H7 (cell line): ENCODE results near the gene ELOVL2. TPM values are rescaled to one million over a fixed set of nuclear protein-coding genes. Genes with fewer than 3 reads are reported as not detected.

ENCODE experiments used
- DNase-seq: peaks from one replicate; pipeline ENCODE4 v3.0.0; 2012
- H3K27me3 ChIP-seq: 2 replicates; pipeline ENCODE4 v1.6.0; 2011; ENCODE audit warnings: mild to moderate bottlenecking, low read length; ENCODE audit not compliant: control insufficient read depth, insufficient read depth
- H3K36me3 ChIP-seq: replicated peaks from 2 replicates; pipeline ENCODE4 v1.5.1; 2011; ENCODE audit warnings: low read length; ENCODE audit not compliant: control insufficient read depth, insufficient read depth
- H3K4me3 ChIP-seq: 2 replicates; pipeline ENCODE4 v1.5.1; 2011; ENCODE audit warnings: low read depth, mild to moderate bottlenecking, control low read depth, low read length, moderate library complexity; ENCODE audit not compliant: insufficient read depth
- total RNA-seq: library from RNA; depleted of rRNA; stranded (reverse); fragments of >200 nt; shearing (Covaris generic); gene quantifications from 2 replicates; pipeline ENCODE4 v1.2.3, GENCODE V29; 2014

Gene ELOVL2
- total RNA-seq, 1 experiment from 2014 or later = 2.6 TPM

DNA sequence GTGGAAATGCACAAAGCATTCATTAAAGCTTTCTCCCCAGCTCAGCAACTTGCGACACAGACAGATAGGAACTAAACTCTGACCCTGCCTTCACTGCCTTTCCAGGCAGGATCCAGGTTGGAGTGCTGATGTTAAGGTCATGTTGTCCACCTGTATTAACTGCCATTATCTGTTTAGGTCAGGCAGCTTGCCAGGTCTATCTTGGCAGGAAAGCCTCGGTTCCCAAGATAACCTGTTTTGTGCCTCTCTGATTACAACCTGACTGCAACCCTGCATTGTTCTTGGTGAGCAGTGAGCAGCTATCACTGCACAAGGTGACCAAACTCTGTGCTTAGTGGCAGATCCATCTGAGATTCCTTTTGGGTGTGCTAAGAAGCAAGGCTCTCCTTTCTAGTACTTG is 23.2 kb upstream of the ELOVL2 start:
- DNase-seq = no peak

DNA sequence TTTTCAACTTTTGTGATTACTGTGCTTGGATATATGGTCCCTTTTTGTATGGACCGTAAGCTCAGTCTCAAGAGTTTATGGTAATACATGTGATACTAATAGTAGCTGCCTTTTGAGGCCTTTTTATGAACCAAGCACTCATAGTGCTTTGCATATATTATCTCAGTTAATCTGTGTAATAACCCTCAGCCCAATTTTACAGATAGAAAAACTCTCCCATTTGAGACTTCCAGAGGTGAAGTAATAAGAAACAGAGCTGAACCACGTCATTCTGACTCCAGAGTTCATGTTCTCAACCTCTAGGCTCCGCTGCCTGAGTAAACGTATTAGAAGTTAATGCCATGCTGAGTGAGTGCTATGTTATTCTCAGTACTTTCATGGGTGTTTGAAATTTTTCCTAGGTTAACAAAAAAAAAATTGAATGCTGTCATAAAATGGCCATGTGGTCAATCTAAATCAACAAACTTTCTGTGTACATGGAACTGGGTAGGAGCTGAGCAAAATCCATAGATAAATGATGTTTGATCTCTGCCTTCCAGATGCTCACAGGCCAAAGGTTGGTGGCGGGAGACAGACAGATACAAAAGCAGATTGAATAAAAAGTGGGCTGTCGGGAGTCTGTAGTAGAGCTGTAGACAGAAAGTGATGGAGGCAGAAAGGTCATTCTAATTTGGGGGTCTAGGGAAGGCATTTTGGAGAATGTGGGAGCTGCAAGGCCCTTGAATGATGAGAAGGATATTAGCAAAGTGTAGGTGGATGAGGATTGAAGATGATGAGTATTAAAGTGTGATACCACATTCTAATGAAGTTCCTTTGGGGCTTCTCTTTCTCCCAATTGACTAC is 22.6 kb upstream of the ELOVL2 start:
- DNase-seq = no peak
- Histone ChIP-seq H3K36me3 (no peaks in the 10 kb centered on the region), H3K4me3 (no peak overlapping the region), H3K27me3 (no peaks in the 10 kb centered on the region)

More for the DNA sequence above, 23.2 kb upstream of the ELOVL2 start:
- Histone ChIP-seq H3K27me3 (no peaks in the 10 kb centered on the region), H3K36me3 (no peaks in the 10 kb centered on the region), H3K4me3 (no peak overlapping the region)

DNA sequence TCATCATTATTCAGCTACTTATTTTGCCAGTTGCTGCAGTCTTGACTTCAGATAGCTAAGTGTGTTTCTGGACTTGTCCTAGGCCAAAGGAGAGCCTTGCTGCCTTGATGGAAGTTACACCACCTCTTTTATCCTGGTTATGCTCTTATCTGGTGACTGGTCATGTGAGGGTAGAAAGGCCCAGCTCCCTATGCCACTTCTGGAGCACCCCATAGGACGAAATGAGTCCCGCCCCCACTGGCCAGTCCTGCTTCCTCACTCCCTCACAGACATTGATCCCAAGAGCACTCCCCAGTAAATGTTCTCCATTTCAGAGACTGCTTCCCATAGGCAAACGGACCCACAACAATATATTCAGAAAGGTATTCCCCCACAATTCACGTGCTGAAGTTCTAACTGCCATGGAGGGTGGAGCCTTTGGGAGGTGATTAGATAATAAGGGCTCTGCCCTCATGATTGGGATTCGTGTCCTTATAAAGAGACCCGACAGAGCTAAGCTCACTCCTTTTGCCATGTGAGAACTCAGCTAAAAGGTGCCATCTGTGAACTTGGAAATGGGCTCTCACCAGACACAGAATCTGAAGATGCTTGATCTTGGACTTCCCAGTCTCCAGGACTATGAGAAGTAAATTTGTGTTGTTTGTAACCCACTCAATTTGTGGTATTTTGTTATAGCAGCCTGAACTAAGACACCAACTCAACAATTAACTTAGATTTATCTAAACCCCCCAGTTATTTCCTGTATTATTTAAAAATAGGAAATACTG is 21.5 kb upstream of the ELOVL2 start:
- Histone ChIP-seq H3K27me3 (no peaks in the 10 kb centered on the region), H3K4me3 (no peak overlapping the region), H3K36me3 (no peaks in the 10 kb centered on the region)
- peak; percentile 31 for DNase-seq

DNA sequence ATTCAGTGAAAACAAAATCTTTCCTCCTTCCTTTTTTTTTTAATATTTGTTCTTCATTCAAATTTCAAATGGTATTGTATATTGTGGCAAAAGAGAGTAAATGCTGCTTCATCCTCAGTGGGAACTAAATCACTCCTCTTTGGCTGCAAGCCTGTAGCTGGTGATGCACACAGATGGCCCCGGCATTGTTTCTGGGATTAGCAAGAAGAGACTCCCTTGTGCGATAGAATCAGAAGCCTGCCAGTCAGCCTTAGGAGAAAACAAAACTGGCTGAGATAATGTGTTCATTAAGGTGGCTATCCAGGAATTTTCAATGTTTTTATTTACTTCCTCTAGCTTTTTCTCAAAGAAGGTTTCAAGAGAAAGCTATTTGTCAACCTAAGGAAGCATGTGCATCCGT is 20.7 kb upstream of the ELOVL2 start:
- DNase-seq = no peak

DNA sequence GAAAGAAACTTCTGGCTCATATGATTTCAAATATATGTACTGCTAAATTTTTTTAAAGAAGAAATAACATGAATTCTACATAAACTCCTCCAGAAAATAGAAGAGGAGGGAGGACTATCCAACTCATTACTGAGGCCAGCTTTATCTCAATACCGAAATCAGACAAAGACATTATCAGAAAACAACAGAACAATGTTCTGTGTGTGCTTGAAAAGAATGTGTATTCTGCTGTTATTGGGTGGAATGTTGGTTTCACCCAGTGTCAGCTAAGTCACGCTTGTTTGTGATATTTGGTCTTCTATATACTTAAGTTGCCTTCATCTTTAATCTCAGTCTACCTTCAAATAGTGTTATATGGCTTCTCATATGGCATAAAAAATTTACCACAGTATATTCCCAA is 18.6 kb upstream of the ELOVL2 start:
- no peak for DNase-seq
- Histone ChIP-seq H3K4me3 (no peak overlapping the region), H3K36me3 (no peaks in the 10 kb centered on the region), H3K27me3 (no peaks in the 10 kb centered on the region)

More for the DNA sequence above, 20.7 kb upstream of the ELOVL2 start:
- H3K36me3 ChIP-seq = no peaks in the 10 kb centered on the region
- H3K4me3 ChIP-seq = no peak overlapping the region
- no peaks in the 10 kb centered on the region for H3K27me3 ChIP-seq

DNA sequence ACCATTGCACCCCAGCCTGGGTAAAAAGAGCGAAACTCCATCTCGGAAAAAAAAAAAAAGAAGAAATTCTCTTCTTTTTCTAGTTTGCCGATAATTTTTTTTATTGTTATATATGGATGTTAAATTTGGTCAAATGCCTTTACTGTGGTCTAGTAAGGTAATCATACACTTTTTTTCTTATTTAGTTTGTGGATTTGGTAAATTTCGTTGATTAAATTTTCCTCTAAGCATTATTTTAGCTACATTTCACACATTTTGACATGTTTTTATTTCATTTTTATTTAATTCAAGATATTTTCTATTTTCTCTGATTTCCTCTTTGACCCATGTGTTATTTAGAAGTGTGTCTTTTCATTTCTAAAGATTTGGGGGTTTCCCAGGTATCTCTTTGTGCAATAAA is 18.0 kb upstream of the ELOVL2 start:
- Histone ChIP-seq H3K27me3 (no peaks in the 10 kb centered on the region), H3K36me3 (no peaks in the 10 kb centered on the region), H3K4me3 (no peak overlapping the region)
- DNase-seq = no peak

DNA sequence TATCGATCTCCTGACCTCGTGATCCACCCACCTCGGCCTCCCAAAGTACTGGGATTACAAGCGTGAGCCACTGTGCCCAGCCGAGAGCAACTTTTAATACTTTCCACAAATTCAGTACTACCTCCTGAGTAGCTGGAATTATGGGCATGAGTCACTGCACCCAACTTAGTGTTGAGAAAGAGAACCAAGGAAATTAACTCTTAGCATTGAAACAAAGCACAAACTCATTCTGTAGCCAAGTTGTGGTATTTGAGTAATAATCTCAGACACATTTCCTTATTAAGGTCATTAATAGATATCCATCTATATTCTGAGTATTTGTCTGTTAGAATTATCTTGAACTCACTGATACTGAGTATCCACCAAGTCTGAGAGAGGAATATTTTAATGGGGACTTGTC is 14.3 kb upstream of the ELOVL2 start:
- H3K4me3 ChIP-seq = no peak overlapping the region
- H3K36me3 ChIP-seq = no peaks in the 10 kb centered on the region
- DNase-seq = no peak
- H3K27me3 ChIP-seq = no peaks in the 10 kb centered on the region

DNA sequence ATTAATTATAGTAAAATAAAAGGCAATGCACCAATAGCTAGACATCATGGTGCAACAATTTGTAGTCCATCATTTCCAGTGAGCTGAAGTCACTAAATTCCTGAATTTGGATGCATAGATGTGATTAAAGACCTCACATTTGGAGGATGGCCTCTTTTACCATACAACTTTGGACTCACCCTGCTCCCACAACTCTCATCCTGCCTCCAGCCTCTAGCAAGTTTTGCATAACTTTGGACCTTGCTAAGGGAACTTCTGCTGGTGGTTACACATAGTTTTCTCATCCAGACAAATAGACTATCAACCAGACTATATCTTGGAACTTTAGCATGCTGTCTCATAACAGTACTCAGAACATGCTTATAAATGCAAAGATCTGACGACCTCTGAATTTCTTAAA is 12.8 kb upstream of the ELOVL2 start:
- H3K36me3 ChIP-seq = no peaks in the 10 kb centered on the region
- H3K4me3 ChIP-seq = no peak overlapping the region
- no peak for DNase-seq
- H3K27me3 ChIP-seq = no peaks in the 10 kb centered on the region

DNA sequence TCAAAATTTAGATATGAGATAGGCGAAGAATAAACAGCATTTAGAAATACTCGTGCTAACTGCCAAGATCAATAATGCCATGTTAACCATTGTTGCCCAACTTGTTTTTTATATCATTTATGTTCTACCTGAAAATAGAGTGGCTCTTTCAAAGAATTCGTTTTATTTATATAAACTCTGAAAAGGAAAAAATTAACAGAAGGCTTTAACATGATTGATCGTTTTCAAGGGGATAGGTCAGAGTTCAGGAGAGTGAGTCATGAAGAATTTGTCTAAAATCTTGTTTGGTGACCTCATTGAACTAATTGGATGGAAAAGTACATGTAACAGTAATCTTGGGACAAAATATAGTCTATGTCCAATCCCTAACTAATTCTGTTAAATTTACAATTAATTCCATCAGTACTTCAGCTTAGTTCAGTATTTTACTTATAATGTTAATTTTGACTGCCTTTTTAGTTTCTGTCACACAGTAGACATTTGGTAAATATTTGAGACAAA is 11.1 kb upstream of the ELOVL2 start:
- no peak for DNase-seq
- Histone ChIP-seq H3K27me3 (no peaks in the 10 kb centered on the region), H3K4me3 (no peak overlapping the region), H3K36me3 (no peaks in the 10 kb centered on the region)

DNA sequence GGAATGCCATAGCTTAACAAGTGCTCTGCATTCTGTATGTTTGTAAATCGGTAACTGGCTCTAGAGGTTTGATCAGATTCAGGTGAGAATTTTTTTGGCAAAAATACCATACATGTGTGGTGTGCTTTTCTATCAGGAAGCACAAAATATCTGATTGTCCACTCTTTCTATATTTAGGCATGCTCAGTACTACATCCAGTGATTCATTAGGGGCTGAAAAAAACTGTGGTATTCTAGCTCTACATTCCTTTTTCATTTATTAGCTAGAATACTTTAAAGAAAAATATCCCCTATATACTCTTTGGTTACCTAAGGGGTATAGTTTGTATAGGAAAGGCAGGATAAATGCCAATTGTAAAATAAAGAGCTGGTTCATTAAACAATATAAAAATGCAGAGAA is 10.6 kb upstream of the ELOVL2 start:
- DNase-seq = no peak
- H3K4me3 ChIP-seq = no peak overlapping the region
- no peaks in the 10 kb centered on the region for H3K36me3 ChIP-seq
- H3K27me3 ChIP-seq = no peaks in the 10 kb centered on the region

DNA sequence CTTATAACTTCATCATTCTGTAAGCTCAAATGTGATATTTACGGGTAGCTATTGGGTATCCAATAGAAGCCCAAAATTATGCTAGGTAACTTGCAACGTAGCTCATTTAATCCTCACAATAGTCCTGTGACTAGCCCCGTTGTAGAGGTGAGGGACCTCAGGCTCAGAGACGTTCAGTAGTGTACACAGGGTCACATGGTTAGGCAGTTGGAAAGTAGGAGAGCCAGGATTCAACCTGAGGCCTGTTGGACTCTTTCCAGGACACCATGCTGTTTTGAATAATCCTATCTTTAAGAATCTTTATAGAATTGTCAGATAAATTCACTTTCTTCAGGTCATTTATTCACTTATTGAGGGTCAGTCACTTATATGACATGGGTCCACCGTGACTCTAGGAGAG is 9.2 kb upstream of the ELOVL2 start:
- Histone ChIP-seq H3K36me3 (no peaks in the 10 kb centered on the region), H3K27me3 (no peaks in the 10 kb centered on the region), H3K4me3 (no peak overlapping the region)
- no peak for DNase-seq

DNA sequence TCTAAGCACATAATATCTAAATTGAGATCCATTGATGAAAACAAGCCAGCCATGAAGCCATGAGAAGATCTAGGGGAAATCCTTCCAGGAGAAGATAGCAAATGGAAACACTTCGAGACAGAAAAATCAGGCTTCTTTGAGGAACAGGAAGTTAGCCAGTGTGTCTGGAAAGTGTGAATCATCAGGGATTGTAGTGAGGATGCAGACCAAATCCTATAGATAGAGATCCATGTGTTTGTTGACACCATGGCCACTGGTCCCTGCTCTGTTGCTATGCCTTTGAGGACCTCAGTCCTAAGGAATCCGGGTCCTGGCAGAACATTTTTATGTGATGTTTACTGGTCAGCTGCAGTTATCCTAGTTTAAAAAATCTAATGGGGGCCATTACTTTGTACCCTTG is 6.6 kb upstream of the ELOVL2 start:
- Histone ChIP-seq H3K27me3 (no peaks in the 10 kb centered on the region), H3K36me3 (no peaks in the 10 kb centered on the region), H3K4me3 (no peak overlapping the region)
- no peak for DNase-seq

DNA sequence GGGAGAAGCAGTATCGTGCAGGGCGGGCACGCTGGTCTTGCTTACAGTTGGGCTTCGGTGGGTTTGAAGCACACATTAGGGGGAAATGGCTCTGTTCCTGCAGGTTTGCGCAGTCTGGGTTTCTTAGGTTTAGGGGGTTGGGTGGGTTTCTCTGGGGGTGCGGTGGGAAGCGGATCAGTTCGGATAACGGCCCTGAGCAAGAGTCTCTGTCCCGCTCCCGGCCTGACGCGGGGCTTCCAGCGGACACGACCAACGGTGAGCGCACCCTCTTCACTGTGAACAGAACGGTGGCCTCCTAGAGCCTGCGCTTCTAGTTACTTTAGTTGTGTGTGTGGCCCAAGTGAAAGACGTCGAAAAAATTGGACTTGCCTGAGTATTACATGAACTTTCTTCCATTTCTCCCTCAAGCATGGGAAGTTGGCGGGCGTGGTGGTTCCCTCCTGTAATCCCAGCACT is 635 bp upstream of the ELOVL2 start:
- no peaks in the 10 kb centered on the region for H3K36me3 ChIP-seq
- DNase-seq = no peak
- peak overlapping the region; percentile 55 for H3K4me3 ChIP-seq
- H3K27me3 ChIP-seq = peaks cover 37% of the 10 kb centered on the region

DNA sequence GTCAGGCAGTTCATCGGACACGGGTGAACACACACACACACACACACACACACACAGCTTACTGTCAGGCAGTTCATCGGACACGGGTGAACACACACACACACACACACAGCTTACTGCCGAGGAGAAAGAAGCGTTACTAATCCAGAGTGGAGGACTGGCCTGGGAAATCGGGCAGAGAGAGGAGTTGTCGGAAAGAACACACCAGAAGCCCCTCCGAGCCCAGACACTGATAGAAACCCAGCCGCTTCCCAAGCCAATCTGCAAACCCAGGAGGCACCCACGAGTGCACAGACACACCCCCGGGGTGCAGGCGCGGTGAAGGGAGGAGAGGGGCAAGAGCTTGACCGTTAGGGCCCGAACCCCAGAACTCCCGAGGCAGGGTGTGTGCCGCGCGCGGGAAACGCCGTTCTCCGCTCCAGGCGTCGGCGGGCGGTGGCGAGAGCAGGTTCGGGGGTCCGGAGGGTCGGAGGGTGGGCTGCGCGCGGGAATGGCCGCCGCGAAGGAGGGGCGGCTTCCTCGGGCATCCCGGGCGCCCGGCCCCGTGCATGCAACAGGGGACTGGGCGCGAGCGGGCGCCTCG is 636 bp downstream of the ELOVL2 start:
- no peaks in the 10 kb centered on the region for H3K36me3 ChIP-seq
- DNase-seq = peak; percentile 48
- peak overlapping the region; percentile 55 for H3K4me3 ChIP-seq
- H3K27me3 ChIP-seq = peaks cover 37% of the 10 kb centered on the region
